ENCODE results near the gene CCDC9.

The CCDC9 gene

GRCh38 chr19:47313754-47314295 lies 57.5 kb downstream of the CCDC9 start:
- H3K4me3 ChIP-seq (ENCODE audit: low read length): no peak overlapping the region

GRCh38 chr19:47315125-47315821 lies 58.9 kb downstream of the CCDC9 start:
- TF ChIP-seq ZNF274 (IDR thresholded peaks at IDR 0.05; ENCODE audit: low read depth, low read length): no peak
- no peak overlapping the region for H3K4me3 ChIP-seq (ENCODE audit: low read length)

More at GRCh38 chr19:47313754-47314295, 57.5 kb downstream of the CCDC9 start:
- TF ChIP-seq ZNF274 (IDR thresholded peaks at IDR 0.05; ENCODE audit: low read depth, low read length): no peak

GRCh38 chr19:47316513-47316912 lies 60.2 kb downstream of the CCDC9 start:
- no peak overlapping the region for H3K4me3 ChIP-seq (ENCODE audit: low read length)
- TF ChIP-seq ZNF274 (IDR thresholded peaks at IDR 0.05; ENCODE audit: low read depth, low read length): no peak

- no peak overlapping the region for H3K4me3 ChIP-seq (ENCODE audit: low read length)
- TF ChIP-seq ZNF274 (IDR thresholded peaks at IDR 0.05; ENCODE audit: low read depth, low read length): no peak
Measured at GRCh38 chr19:47319923-47320871, 63.9 kb downstream of the CCDC9 start.

All from GM08714 (cell line).